Measurements from ENCODE around the gene CFAP69.

The CFAP69 gene

DNA sequence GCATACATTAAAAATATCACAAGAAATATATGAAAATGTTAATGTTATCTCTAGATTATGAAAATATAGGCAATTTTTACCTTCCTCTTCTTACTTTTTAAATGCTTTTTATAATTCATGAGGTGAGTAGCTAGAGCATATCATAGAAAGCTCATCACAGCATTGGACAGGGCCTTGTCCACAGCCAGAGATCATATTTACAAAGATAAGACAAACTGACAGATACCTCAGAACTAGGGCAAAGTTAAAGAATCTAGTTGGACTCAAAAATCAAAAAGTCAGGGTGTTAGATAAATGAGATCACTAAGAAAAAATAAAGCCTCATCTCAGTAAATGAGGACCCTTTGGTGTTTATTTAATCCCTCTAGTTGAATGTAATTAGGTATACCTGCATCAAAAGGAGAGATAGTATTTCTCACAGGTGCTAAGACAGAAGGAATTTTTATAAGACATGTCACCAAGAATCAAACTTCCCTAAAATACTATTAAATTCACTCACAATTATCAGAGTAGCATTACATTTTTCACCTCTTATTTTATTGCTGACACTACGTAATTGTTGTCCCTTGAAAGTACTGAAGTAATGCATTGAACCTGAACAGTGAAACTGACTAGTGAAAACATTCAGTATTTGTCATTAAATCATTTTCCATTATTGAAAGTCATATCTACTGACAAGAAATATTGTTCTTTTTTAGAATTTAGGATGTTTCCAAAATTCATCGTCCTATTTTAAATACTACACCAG lies 25.6 kb downstream of the CFAP69 start:
- H3K4me1 ChIP-seq (ENCODE audit: insufficient read depth, low read length), result no peaks in the 10 kb centered on the region
- no peaks in the 10 kb centered on the region for H3K36me3 ChIP-seq (ENCODE audit: insufficient read depth, low read length)
- no peaks in the 10 kb centered on the region for H3K9me3 ChIP-seq (ENCODE audit: control insufficient read depth, insufficient read depth, low read length)
- no peak overlapping the region for H3K9ac ChIP-seq (ENCODE audit: low read depth, low read length)

- no peaks in the 10 kb centered on the region for H3K9me3 ChIP-seq (ENCODE audit: control insufficient read depth, insufficient read depth, low read length)
- no peaks in the 10 kb centered on the region for H3K4me1 ChIP-seq (ENCODE audit: insufficient read depth, low read length)
- H3K36me3 ChIP-seq (ENCODE audit: insufficient read depth, low read length), result no peaks in the 10 kb centered on the region
- H3K9ac ChIP-seq (ENCODE audit: low read depth, low read length), result no peak overlapping the region
Measured at GRCh38 chr7:90271753-90272152, 26.8 kb downstream of the CFAP69 start.

DNA sequence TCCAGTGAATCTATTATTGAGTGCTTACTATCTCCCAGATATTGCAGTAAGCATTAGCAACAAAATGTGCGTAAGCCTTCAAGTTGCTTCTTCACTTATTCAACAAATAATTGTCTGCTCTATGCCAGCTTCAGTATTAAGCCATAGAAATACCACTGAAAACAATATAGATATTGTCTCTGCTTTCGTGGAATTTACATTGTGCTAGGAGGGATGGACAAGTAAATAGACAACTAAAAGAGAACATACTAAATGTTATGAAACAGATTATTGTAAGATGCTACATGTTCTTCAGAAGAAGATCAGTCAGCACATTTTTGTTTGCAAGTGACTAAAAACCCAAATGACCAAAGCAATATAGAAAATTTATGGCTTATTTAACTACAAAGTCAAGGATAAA lies 27.3 kb downstream of the CFAP69 start:
- Histone ChIP-seq H3K36me3 (ENCODE audit: insufficient read depth, low read length) (no peaks in the 10 kb centered on the region), H3K4me1 (ENCODE audit: insufficient read depth, low read length) (no peaks in the 10 kb centered on the region), H3K9me3 (ENCODE audit: control insufficient read depth, insufficient read depth, low read length) (no peaks in the 10 kb centered on the region), H3K9ac (ENCODE audit: low read depth, low read length) (no peak overlapping the region)

DNA sequence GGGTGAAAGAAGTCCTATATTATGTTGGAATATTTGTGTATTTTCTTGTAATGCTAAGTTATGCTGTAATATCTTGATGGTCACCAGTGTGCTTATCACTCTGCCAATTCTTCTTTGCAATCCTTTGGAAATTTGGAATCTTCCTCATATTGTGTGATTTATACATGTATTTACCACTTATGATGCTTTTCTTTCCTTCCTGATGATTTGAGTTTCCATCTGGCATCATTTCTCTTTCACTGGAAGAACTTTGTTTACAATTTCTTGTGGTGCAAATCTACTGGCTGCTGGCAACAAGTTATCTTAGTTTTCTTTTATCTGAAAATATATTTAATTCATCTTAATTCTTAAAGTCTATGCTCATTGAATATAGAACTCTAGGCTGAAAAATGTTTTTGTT lies 29.2 kb downstream of the CFAP69 start:
- no peaks in the 10 kb centered on the region for H3K4me1 ChIP-seq (ENCODE audit: insufficient read depth, low read length)
- no peaks in the 10 kb centered on the region for H3K9me3 ChIP-seq (ENCODE audit: control insufficient read depth, insufficient read depth, low read length)
- no peak overlapping the region for H3K9ac ChIP-seq (ENCODE audit: low read depth, low read length)
- no peaks in the 10 kb centered on the region for H3K36me3 ChIP-seq (ENCODE audit: insufficient read depth, low read length)

GRCh38 chr7:90276033-90276728 lies 31.2 kb downstream of the CFAP69 start:
- no peak overlapping the region for H3K9ac ChIP-seq (ENCODE audit: low read depth, low read length)
- no peaks in the 10 kb centered on the region for H3K36me3 ChIP-seq (ENCODE audit: insufficient read depth, low read length)
- no peaks in the 10 kb centered on the region for H3K9me3 ChIP-seq (ENCODE audit: control insufficient read depth, insufficient read depth, low read length)
- no peaks in the 10 kb centered on the region for H3K4me1 ChIP-seq (ENCODE audit: insufficient read depth, low read length)

DNA sequence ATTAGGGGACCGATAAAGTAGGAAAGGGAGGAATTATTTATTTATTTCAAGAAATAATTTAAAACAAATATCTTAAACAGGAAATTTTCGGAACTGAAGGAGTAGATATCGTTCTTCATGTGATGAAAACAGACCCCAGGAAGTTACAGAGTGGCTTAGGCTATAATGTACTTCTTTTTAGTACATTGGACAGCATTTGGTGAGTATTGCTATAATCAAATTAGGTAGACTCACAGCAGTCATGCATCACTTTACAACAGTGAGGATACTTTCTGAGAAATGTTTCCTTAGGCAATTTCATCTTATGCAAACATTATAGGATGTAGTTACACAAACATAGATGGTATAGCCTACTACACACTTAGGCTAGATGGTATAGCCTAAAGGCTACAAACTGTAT lies 43.2 kb downstream of the CFAP69 start:
- H3K9me3 ChIP-seq (ENCODE audit: control insufficient read depth, insufficient read depth, low read length), result peaks cover 6% of the 10 kb centered on the region; the same call in 1 of the 2 replicates
- no peaks in the 10 kb centered on the region for H3K4me1 ChIP-seq (ENCODE audit: insufficient read depth, low read length)
- no peak overlapping the region for H3K9ac ChIP-seq (ENCODE audit: low read depth, low read length)
- no peaks in the 10 kb centered on the region for H3K36me3 ChIP-seq (ENCODE audit: insufficient read depth, low read length)

GRCh38 chr7:90290244-90291113 lies 45.5 kb downstream of the CFAP69 start:
- Histone ChIP-seq H3K36me3 (ENCODE audit: insufficient read depth, low read length) (no peaks in the 10 kb centered on the region), H3K4me1 (ENCODE audit: insufficient read depth, low read length) (no peaks in the 10 kb centered on the region), H3K9me3 (ENCODE audit: control insufficient read depth, insufficient read depth, low read length) (peaks cover 8% of the 10 kb centered on the region; the same call in 1 of the 2 replicates), H3K9ac (ENCODE audit: low read depth, low read length) (no peak overlapping the region)

- Histone ChIP-seq H3K4me1 (ENCODE audit: insufficient read depth, low read length) (no peaks in the 10 kb centered on the region; the same call in 1 of the 2 replicates), H3K36me3 (ENCODE audit: insufficient read depth, low read length) (no peaks in the 10 kb centered on the region), H3K9me3 (ENCODE audit: control insufficient read depth, insufficient read depth, low read length) (no peaks in the 10 kb centered on the region; the same call in 1 of the 2 replicates), H3K9ac (ENCODE audit: low read depth, low read length) (no peak overlapping the region)
Measured at GRCh38 chr7:90298145-90299038, 53.4 kb downstream of the CFAP69 start.

- H3K9me3 ChIP-seq (ENCODE audit: control insufficient read depth, insufficient read depth, low read length), result no peaks in the 10 kb centered on the region
- no peaks in the 10 kb centered on the region for H3K36me3 ChIP-seq (ENCODE audit: insufficient read depth, low read length)
- H3K9ac ChIP-seq (ENCODE audit: low read depth, low read length), result no peak overlapping the region
- H3K4me1 ChIP-seq (ENCODE audit: insufficient read depth, low read length), result no peaks in the 10 kb centered on the region
Measured at GRCh38 chr7:90303241-90303640, 58.3 kb downstream of the CFAP69 start.

DNA sequence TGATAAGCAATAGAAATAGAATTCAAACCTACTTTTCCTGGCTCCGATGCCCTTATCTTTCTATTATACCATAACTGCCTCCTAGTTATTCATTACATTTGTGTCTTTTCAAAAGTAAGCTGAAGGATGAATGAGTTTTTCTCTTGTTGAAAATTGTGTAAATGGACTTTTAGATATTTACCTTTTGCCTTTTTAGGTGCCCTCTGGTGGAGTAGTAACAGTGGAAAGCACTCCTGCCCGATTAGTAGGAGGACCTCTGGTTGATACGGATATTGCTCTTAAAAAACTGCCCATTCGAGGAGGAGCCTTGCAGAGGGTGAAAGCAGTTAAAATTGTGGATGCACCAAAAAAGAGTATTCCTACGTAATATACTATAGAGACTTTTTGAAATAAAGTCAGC lies 64.9 kb downstream of the CFAP69 start:
- H3K36me3 ChIP-seq (ENCODE audit: insufficient read depth, low read length), result no peaks in the 10 kb centered on the region
- no peaks in the 10 kb centered on the region for H3K9me3 ChIP-seq (ENCODE audit: control insufficient read depth, insufficient read depth, low read length)
- no peak overlapping the region for H3K9ac ChIP-seq (ENCODE audit: low read depth, low read length)
- H3K4me1 ChIP-seq (ENCODE audit: insufficient read depth, low read length), result no peaks in the 10 kb centered on the region

- H3K4me1 ChIP-seq (ENCODE audit: insufficient read depth, low read length), result no peaks in the 10 kb centered on the region
- H3K9ac ChIP-seq (ENCODE audit: low read depth, low read length), result no peak overlapping the region
- H3K9me3 ChIP-seq (ENCODE audit: control insufficient read depth, insufficient read depth, low read length), result no peaks in the 10 kb centered on the region
Measured at GRCh38 chr7:90311175-90311574, 66.2 kb downstream of the CFAP69 start.

GRCh38 chr7:90312745-90313144 lies 67.8 kb downstream of the CFAP69 start:
- Histone ChIP-seq H3K9me3 (ENCODE audit: control insufficient read depth, insufficient read depth, low read length) (no peaks in the 10 kb centered on the region), H3K9ac (ENCODE audit: low read depth, low read length) (no peak overlapping the region), H3K36me3 (ENCODE audit: insufficient read depth, low read length) (no peaks in the 10 kb centered on the region), H3K4me1 (ENCODE audit: insufficient read depth, low read length) (no peaks in the 10 kb centered on the region)

More at GRCh38 chr7:90311175-90311574, 66.2 kb downstream of the CFAP69 start:
- H3K36me3 ChIP-seq (ENCODE audit: insufficient read depth, low read length), result no peaks in the 10 kb centered on the region

GRCh38 chr7:90313907-90314306 lies 68.9 kb downstream of the CFAP69 start:
- no peak overlapping the region for H3K9ac ChIP-seq (ENCODE audit: low read depth, low read length)
- H3K36me3 ChIP-seq (ENCODE audit: insufficient read depth, low read length), result no peaks in the 10 kb centered on the region
- H3K4me1 ChIP-seq (ENCODE audit: insufficient read depth, low read length), result no peaks in the 10 kb centered on the region
- no peaks in the 10 kb centered on the region for H3K9me3 ChIP-seq (ENCODE audit: control insufficient read depth, insufficient read depth, low read length)

- Histone ChIP-seq H3K9ac (ENCODE audit: low read depth, low read length) (no peak overlapping the region), H3K4me1 (ENCODE audit: insufficient read depth, low read length) (no peaks in the 10 kb centered on the region), H3K36me3 (ENCODE audit: insufficient read depth, low read length) (no peaks in the 10 kb centered on the region), H3K9me3 (ENCODE audit: control insufficient read depth, insufficient read depth, low read length) (no peaks in the 10 kb centered on the region)
Measured at GRCh38 chr7:90320014-90320413, 75.0 kb downstream of the CFAP69 start.

Data from ES-I3 (cell line).